Neural progenitor cell (in vitro differentiated cells): ENCODE results near the gene SLC35F5. TPM values are rescaled to one million over a fixed set of nuclear protein-coding genes. Genes with fewer than 3 reads are reported as not detected.
"Not testable (repeated sequence)": the region's sequence is repeated elsewhere in the genome, so short reads cannot be mapped to it uniquely, and the experiment has no call there.

Source experiments
- DNase-seq: peaks from one replicate; pipeline ENCODE4 v3.0.0-alpha.2; 2016; ENCODE audit warnings: low spot score
- H2AFZ ChIP-seq: fragments of 200-600 bp; sonication (generic); replicated peaks from 2 replicates; pipeline ENCODE4 v1.6.1; 2016; ENCODE audit warnings: antibody characterized with exemption
- H3F3A ChIP-seq: fragments of 200-600 bp; sonication (generic); 2 replicates; pipeline ENCODE4 v1.6.1; 2016; ENCODE audit warnings: antibody characterized with exemption, low read depth
- H3K27ac ChIP-seq: fragments of 200-600 bp; sonication (generic); 2 replicates; pipeline ENCODE4 v1.5.1; 2016; ENCODE audit warnings: mild to moderate bottlenecking
- H3K27me3 ChIP-seq: fragments of 200-600 bp; sonication (generic); 2 replicates; pipeline ENCODE4 v1.6.1; 2016; ENCODE audit warnings: mild to moderate bottlenecking, moderate library complexity
- H3K36me3 ChIP-seq: fragments of 200-600 bp; sonication (generic); 2 replicates; pipeline ENCODE4 v1.5.1; 2016
- H3K4me1 ChIP-seq: fragments of 200-600 bp; sonication (generic); 2 replicates; pipeline ENCODE4 v1.6.1; 2016; ENCODE audit warnings: mixed run types
- H3K4me2 ChIP-seq: fragments of 200-600 bp; sonication (generic); 2 replicates; pipeline ENCODE4 v1.6.1; 2016
- H3K4me3 ChIP-seq: fragments of 200-600 bp; sonication (generic); 2 replicates; pipeline ENCODE4 v1.5.1; 2016
- H3K79me2 ChIP-seq: fragments of 200-600 bp; sonication (generic); 2 replicates; pipeline ENCODE4 v1.6.1; 2016; ENCODE audit warnings: low read depth
- H3K9ac ChIP-seq: fragments of 200-600 bp; sonication (generic); 2 replicates; pipeline ENCODE4 v1.6.1; 2016
- H3K9me3 ChIP-seq: fragments of 200-600 bp; sonication (generic); 2 replicates; pipeline ENCODE4 v1.5.1; 2016; ENCODE audit warnings: low read depth
- H4K20me1 ChIP-seq: fragments of 200-600 bp; sonication (generic); 2 replicates; pipeline ENCODE4 v1.6.1; 2016; ENCODE audit warnings: low read depth
- H3K27ac Mint-ChIP-seq: 3 replicates; pipeline ENCODE4 v1.8.0; 2021; ENCODE audit warnings: mixed read lengths
- H3K27me3 Mint-ChIP-seq: 2 replicates; pipeline ENCODE4 v1.8.0; 2022; ENCODE audit warnings: low read depth, mild to moderate bottlenecking, inconsistent platforms, moderate library complexity, mixed read lengths; ENCODE audit not compliant: insufficient read depth
- H3K36me3 Mint-ChIP-seq: 3 replicates; pipeline ENCODE4 v1.8.0; 2021; ENCODE audit warnings: mixed read lengths
- H3K4me1 Mint-ChIP-seq: 3 replicates; pipeline ENCODE4 v1.8.0; 2021; ENCODE audit warnings: mixed read lengths
- H3K4me3 Mint-ChIP-seq: 3 replicates; pipeline ENCODE4 v1.8.0; 2021; ENCODE audit warnings: mild to moderate bottlenecking, moderate library complexity, mixed read lengths
- H3K9me3 Mint-ChIP-seq: 3 replicates; pipeline ENCODE4 v1.8.0; 2020; ENCODE audit warnings: mixed read lengths
- EZH2 ChIP-seq: fragments of 200-600 bp; sonication (generic); IDR thresholded peaks from 2 replicates; pipeline ENCODE4 v1.6.1; 2017; ENCODE audit warnings: antibody characterized with exemption, mild to moderate bottlenecking, moderate library complexity
- EZH2phosphoT487 ChIP-seq: fragments of 200-600 bp; sonication (generic); IDR thresholded peaks from 2 replicates; pipeline ENCODE4 v1.6.1; 2017; ENCODE audit warnings: antibody characterized with exemption
- total RNA-seq: library from RNA; depleted of rRNA; stranded (reverse); fragments of >200 nt; gene quantifications from 2 replicates; pipeline ENCODE4 v1.2.3, GENCODE V29; 2015; ENCODE audit warnings: low replicate concordance
- TF ChIP-seq, protein P1 (sequence below): fragments of 200-600 bp; sonication (generic); IDR thresholded peaks from 2 replicates; pipeline ENCODE4 v1.5.1; 2017; ENCODE audit warnings: antibody characterized with exemption, mild to moderate bottlenecking

SLC35F5 gene
- total RNA-seq, 1 donor from 2014 or later, result 83.0 TPM

DNA sequence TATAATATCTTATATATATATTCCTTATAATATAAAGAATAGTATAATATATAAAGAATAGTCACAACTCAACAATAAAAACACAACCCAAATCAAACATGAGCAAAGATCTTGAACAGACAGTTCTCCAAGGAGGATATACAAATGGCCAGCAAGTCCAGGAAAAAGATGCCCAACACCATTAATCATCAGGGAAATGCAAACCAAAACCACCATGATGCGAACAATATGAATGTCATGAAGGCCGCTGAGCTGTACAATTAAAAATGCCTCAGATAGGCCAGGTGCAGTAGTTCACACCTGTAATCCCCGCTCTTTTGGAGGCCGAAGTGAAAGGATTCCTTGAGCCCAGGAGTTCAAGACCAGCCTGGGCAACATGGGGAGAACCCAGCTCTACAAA is 58.9 kb downstream of the SLC35F5 start:
- Histone ChIP-seq H3F3A (no peaks in the 10 kb centered on the region), H3K27ac (no peak overlapping the region), H2AFZ (no peak overlapping the region), H3K9ac (no peak overlapping the region), H4K20me1 (no peaks in the 10 kb centered on the region), H3K36me3 (no peaks in the 10 kb centered on the region), H3K4me3 (no peak overlapping the region), H3K79me2 (no peaks in the 10 kb centered on the region), H3K27me3 (no peaks in the 10 kb centered on the region), H3K4me1 (no peaks in the 10 kb centered on the region), H3K9me3 (no peaks in the 10 kb centered on the region), H3K4me2 (no peak overlapping the region)
- H3K36me3 Mint-ChIP-seq, result no peaks in the 10 kb centered on the region
- TF ChIP-seq EZH2 (no peak), EZH2phosphoT487 (no peak)
- TF ChIP-seq, protein P1, sequence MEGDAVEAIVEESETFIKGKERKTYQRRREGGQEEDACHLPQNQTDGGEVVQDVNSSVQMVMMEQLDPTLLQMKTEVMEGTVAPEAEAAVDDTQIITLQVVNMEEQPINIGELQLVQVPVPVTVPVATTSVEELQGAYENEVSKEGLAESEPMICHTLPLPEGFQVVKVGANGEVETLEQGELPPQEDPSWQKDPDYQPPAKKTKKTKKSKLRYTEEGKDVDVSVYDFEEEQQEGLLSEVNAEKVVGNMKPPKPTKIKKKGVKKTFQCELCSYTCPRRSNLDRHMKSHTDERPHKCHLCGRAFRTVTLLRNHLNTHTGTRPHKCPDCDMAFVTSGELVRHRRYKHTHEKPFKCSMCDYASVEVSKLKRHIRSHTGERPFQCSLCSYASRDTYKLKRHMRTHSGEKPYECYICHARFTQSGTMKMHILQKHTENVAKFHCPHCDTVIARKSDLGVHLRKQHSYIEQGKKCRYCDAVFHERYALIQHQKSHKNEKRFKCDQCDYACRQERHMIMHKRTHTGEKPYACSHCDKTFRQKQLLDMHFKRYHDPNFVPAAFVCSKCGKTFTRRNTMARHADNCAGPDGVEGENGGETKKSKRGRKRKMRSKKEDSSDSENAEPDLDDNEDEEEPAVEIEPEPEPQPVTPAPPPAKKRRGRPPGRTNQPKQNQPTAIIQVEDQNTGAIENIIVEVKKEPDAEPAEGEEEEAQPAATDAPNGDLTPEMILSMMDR, result no peak
- no peaks in the 10 kb centered on the region for H3K9me3 Mint-ChIP-seq
- no peaks in the 10 kb centered on the region for H3K4me1 Mint-ChIP-seq
- H3K27ac Mint-ChIP-seq, result no peak overlapping the region
- H3K27me3 Mint-ChIP-seq, result peaks cover 2% of the 10 kb centered on the region
- no peak overlapping the region for H3K4me3 Mint-ChIP-seq
- DNase-seq, result no peak

DNA sequence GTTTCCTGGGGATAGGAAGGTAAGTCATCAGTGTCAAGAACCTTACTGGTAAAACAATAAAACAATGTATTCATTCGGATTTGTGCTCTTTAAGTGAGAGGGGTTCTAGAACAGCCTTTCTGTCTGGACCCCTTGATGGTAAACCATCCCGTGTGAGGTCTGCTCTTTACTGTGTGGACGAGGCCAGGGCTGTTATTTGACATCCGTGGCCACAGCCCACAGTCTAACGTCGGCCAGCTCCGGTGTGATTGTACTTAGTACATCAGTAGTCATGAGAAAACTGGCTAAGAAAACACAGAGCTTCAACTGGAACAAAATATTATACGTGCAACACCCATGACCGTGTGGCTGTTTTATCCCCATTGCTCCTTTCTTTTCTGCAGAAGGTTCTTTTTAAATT is 62.0 kb downstream of the SLC35F5 start:
- TF ChIP-seq EZH2phosphoT487, result no peak
- TF ChIP-seq, protein P1, result no peak
- no peak for TF ChIP-seq EZH2
- H3K27me3 ChIP-seq, result no peaks in the 10 kb centered on the region
- Mint-ChIP-seq H3K9me3 (no peaks in the 10 kb centered on the region), H3K36me3 (no peaks in the 10 kb centered on the region), H3K27ac (no peak overlapping the region), H3K27me3 (no peaks in the 10 kb centered on the region), H3K4me3 (no peak overlapping the region), H3K4me1 (no peaks in the 10 kb centered on the region)
- H3K4me1 ChIP-seq, result no peaks in the 10 kb centered on the region
- H3K79me2 ChIP-seq, result no peaks in the 10 kb centered on the region
- no peaks in the 10 kb centered on the region for H3K9me3 ChIP-seq
- no peak overlapping the region for H3K9ac ChIP-seq
- no peak overlapping the region for H3K27ac ChIP-seq
- H4K20me1 ChIP-seq, result no peaks in the 10 kb centered on the region
- no peak overlapping the region for H3K4me2 ChIP-seq
- H3K4me3 ChIP-seq, result no peak overlapping the region
- no peak for DNase-seq
- no peak overlapping the region for H2AFZ ChIP-seq
- H3F3A ChIP-seq, result no peaks in the 10 kb centered on the region
- H3K36me3 ChIP-seq, result no peaks in the 10 kb centered on the region

DNA sequence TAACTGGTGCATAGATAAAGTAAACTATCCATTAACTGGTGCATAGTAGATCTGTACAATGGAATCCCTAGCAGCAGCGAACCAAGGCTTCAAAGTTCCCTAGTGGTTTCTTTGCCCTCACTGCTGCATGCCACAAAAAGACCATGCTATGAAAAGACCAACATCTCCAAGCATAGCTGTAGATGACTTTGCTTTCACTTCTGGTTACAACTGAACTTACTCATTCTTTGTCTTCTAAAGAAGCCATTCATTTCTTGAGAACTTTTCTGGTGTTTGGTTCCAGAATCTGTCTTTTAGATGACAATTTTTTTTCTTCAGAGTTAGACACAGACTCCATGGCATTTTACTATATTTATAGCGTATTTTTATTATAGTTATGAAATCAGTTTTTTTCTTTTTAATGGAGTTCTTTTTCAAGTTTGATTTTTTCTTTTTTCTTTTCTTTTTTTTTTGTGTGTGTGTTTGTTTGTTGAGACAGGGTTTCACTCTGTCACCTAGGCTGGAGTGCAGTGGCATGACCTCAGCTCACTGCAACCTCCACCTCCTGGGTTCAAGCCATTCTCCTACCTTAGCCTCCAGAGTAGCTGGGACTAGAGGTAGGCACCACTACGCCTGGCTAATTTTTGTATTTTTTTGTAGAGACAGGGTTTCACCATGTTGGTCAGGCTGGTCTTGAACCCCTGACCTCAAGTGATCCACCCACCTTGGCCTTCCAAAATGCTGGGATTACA is 63.6 kb downstream of the SLC35F5 start:
- H3K27ac ChIP-seq, result no peak overlapping the region
- no peaks in the 10 kb centered on the region for H3K9me3 ChIP-seq
- H3K4me1 ChIP-seq, result no peaks in the 10 kb centered on the region
- no peak overlapping the region for H3K4me3 ChIP-seq
- no peaks in the 10 kb centered on the region for H3K27me3 ChIP-seq
- H4K20me1 ChIP-seq, result no peaks in the 10 kb centered on the region
- H3K79me2 ChIP-seq, result no peaks in the 10 kb centered on the region
- TF ChIP-seq EZH2phosphoT487, result no peak
- DNase-seq, result no peak
- H3K4me2 ChIP-seq, result no peak overlapping the region
- H3K27me3 Mint-ChIP-seq, result peaks cover under 1% of the 10 kb centered on the region
- H3K36me3 ChIP-seq, result no peaks in the 10 kb centered on the region
- H3K36me3 Mint-ChIP-seq, result no peaks in the 10 kb centered on the region
- no peak overlapping the region for H2AFZ ChIP-seq
- H3K9ac ChIP-seq, result no peak overlapping the region
- H3K4me3 Mint-ChIP-seq, result no peak overlapping the region
- H3K4me1 Mint-ChIP-seq, result no peaks in the 10 kb centered on the region
- no peak overlapping the region for H3K27ac Mint-ChIP-seq
- no peaks in the 10 kb centered on the region for H3F3A ChIP-seq
- H3K9me3 Mint-ChIP-seq, result no peaks in the 10 kb centered on the region

DNA sequence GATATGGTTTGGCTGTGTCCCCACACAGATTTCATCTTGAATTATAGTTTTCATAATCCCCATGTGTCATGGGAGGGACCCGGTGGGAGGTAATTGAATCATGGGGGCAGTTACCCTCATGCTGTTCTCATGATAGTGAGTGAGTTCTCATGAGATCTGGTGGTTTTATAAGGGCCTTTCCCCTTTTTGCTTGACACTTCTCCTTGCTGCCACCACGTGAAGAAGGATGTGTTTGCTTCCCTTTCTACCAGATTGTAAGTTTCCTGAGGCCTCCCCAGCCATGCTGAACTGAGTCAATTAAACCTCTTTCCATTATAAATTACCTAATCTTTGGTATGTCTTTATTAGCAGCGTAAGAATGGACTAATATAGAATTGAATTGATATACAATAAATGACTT is 65.6 kb downstream of the SLC35F5 start:
- not testable (repeated sequence) for H3K36me3 ChIP-seq, H4K20me1 ChIP-seq, H3K4me3 Mint-ChIP-seq, H3K27ac ChIP-seq, H3K9ac ChIP-seq, H3K9me3 ChIP-seq, H3K4me2 ChIP-seq, H3K27ac Mint-ChIP-seq, H3K27me3 ChIP-seq, H3K4me1 ChIP-seq, H3K9me3 Mint-ChIP-seq, H3F3A ChIP-seq, H3K36me3 Mint-ChIP-seq, H3K4me3 ChIP-seq, H3K79me2 ChIP-seq, H3K4me1 Mint-ChIP-seq, H3K27me3 Mint-ChIP-seq, H2AFZ ChIP-seq, DNase-seq
